H9 (cell line): Measurements from ENCODE around the gene PERCC1. TPM values are rescaled to one million over a fixed set of nuclear protein-coding genes. Genes with fewer than 3 reads are reported as not detected.

Source experiments
- DNase-seq: peaks from one replicate; pipeline ENCODE4 v3.0.0-alpha.2; 2017
- H2AFZ ChIP-seq: one replicate; pipeline ENCODE4 v1.6.1; 2013; ENCODE audit warnings: mild to moderate bottlenecking, low read length, control low read depth, moderate library complexity
- H2AK5ac ChIP-seq: 2 replicates; pipeline ENCODE4 v1.6.1; 2013; ENCODE audit warnings: low read length, control low read depth, mixed read lengths; ENCODE audit not compliant: insufficient read length
- H2BK120ac ChIP-seq: one replicate; pipeline ENCODE4 v1.6.1; 2013; ENCODE audit warnings: low read depth, mild to moderate bottlenecking, low read length, control low read depth, inconsistent platforms; ENCODE audit not compliant: poor library complexity, severe bottlenecking
- H2BK12ac ChIP-seq: 2 replicates; pipeline ENCODE4 v1.6.1; 2013; ENCODE audit warnings: low read length, control low read depth, mixed read lengths, low read depth; ENCODE audit not compliant: insufficient read length
- H2BK15ac ChIP-seq: 2 replicates; pipeline ENCODE4 v1.6.1; 2013; ENCODE audit warnings: low read depth, low read length, control low read depth
- H2BK20ac ChIP-seq: one replicate; pipeline ENCODE4 v1.6.1; 2013; ENCODE audit warnings: low read depth, mild to moderate bottlenecking, low read length, control low read depth, inconsistent platforms; ENCODE audit not compliant: poor library complexity, severe bottlenecking
- H2BK5ac ChIP-seq: 2 replicates; pipeline ENCODE4 v1.6.1; 2013; ENCODE audit warnings: low read length, control low read depth, mixed read lengths; ENCODE audit not compliant: insufficient read length
- H3K14ac ChIP-seq: 2 replicates; pipeline ENCODE4 v1.6.1; 2013; ENCODE audit warnings: low read length, control low read depth; ENCODE audit not compliant: insufficient read depth
- H3K18ac ChIP-seq: 2 replicates; pipeline ENCODE4 v1.6.1; 2013; ENCODE audit warnings: low read depth, mild to moderate bottlenecking, mixed read lengths, low read length, control low read depth; ENCODE audit not compliant: insufficient read length
- H3K23ac ChIP-seq: 2 replicates; pipeline ENCODE4 v1.6.1; 2013; ENCODE audit warnings: low read length, control low read depth, mixed read lengths, low read depth; ENCODE audit not compliant: insufficient read length
- H3K23me2 ChIP-seq: 2 replicates; pipeline ENCODE4 v1.6.1; 2013; ENCODE audit warnings: low read depth, mild to moderate bottlenecking, mixed read lengths, low read length, control low read depth; ENCODE audit not compliant: insufficient read length, poor library complexity, severe bottlenecking
- H3K27ac ChIP-seq: 2 replicates; pipeline ENCODE4 v1.5.1; 2013; ENCODE audit warnings: low read length, control low read depth, mixed read lengths, low read depth; ENCODE audit not compliant: insufficient read length
- H3K27me3 ChIP-seq: 2 replicates; pipeline ENCODE4 v1.6.1; 2013; ENCODE audit warnings: low read length, control low read depth, inconsistent platforms; ENCODE audit not compliant: insufficient read depth
- H3K4ac ChIP-seq: 2 replicates; pipeline ENCODE4 v1.6.1; 2013; ENCODE audit warnings: low read depth, mild to moderate bottlenecking, control low read depth, inconsistent platforms, low read length, moderate library complexity
- H3K4me1 ChIP-seq: 2 replicates; pipeline ENCODE4 v1.6.1; 2013; ENCODE audit warnings: low read length, control low read depth, inconsistent platforms; ENCODE audit not compliant: insufficient read depth
- H3K4me2 ChIP-seq: 2 replicates; pipeline ENCODE4 v1.6.1; 2013; ENCODE audit warnings: low read length, control low read depth, mixed read lengths; ENCODE audit not compliant: insufficient read length, insufficient read depth
- H3K56ac ChIP-seq: 2 replicates; pipeline ENCODE4 v1.6.1; 2013; ENCODE audit warnings: low read depth, mild to moderate bottlenecking, mixed read lengths, low read length, control low read depth; ENCODE audit not compliant: insufficient read length
- H3K79me1 ChIP-seq: 2 replicates; pipeline ENCODE4 v1.6.1; 2013; ENCODE audit warnings: low read depth, mild to moderate bottlenecking, moderate library complexity, low read length, control low read depth, inconsistent platforms; ENCODE audit not compliant: insufficient read depth, poor library complexity, severe bottlenecking
- H3K79me2 ChIP-seq: 2 replicates; pipeline ENCODE4 v1.6.1; 2013; ENCODE audit warnings: low read length, control low read depth, inconsistent platforms; ENCODE audit not compliant: insufficient read depth
- H3K9ac ChIP-seq: 2 replicates; pipeline ENCODE4 v1.6.1; 2013; ENCODE audit warnings: low read length, control low read depth, mixed read lengths; ENCODE audit not compliant: insufficient read length; ENCODE audit errors: extremely low read depth
- H3K9me3 ChIP-seq: one replicate; pipeline ENCODE4 v1.6.1; 2013; ENCODE audit warnings: low read depth, low read length, inconsistent platforms; ENCODE audit not compliant: control insufficient read depth
- H3T11ph ChIP-seq: one replicate; pipeline ENCODE4 v1.6.1; 2013; ENCODE audit warnings: mild to moderate bottlenecking, low read length, control low read depth, inconsistent platforms
- H4K20me1 ChIP-seq: one replicate; pipeline ENCODE4 v1.6.1; 2013; ENCODE audit not compliant: control insufficient read depth, insufficient read length, insufficient read depth
- H4K5ac ChIP-seq: 2 replicates; pipeline ENCODE4 v1.6.1; 2013; ENCODE audit warnings: low read depth, mild to moderate bottlenecking, mixed read lengths, low read length, control low read depth; ENCODE audit not compliant: insufficient read length
- H4K8ac ChIP-seq: replicated peaks from 2 replicates; pipeline ENCODE4 v1.6.1; 2013; ENCODE audit warnings: low read length, control low read depth, mixed read lengths, low read depth; ENCODE audit not compliant: insufficient read length
- H4K91ac ChIP-seq: 2 replicates; pipeline ENCODE4 v1.6.1; 2013; ENCODE audit warnings: low read depth, mild to moderate bottlenecking, moderate library complexity, mixed read lengths, low read length, control low read depth; ENCODE audit not compliant: insufficient read length
- H3K27ac Mint-ChIP-seq, 3 experiments: 2 replicates in 2 of 3; 3 replicates in 1 of 3; pipeline ENCODE4 v1.8.0; 2020 to 2021; ENCODE audit warnings: mixed read lengths in 3 of 3, mild to moderate bottlenecking in 1 of 3, moderate library complexity in 1 of 3
- H3K27me3 Mint-ChIP-seq: 2 replicates; pipeline ENCODE4 v1.8.0; 2021; ENCODE audit warnings: low read depth, mild to moderate bottlenecking, moderate library complexity, mixed read lengths
- H3K36me3 Mint-ChIP-seq, 3 experiments: 2 replicates in 2 of 3; 3 replicates in 1 of 3; pipeline ENCODE4 v1.8.0; 2020 to 2021; ENCODE audit warnings: low read depth in 3 of 3, mixed read lengths in 3 of 3; ENCODE audit not compliant: insufficient read depth in 1 of 3
- H3K4me1 Mint-ChIP-seq, 2 experiments: 2 replicates each; pipeline ENCODE4 v1.8.0; 2020; ENCODE audit warnings: mixed read lengths in 2 of 2
- H3K4me3 Mint-ChIP-seq, 2 experiments: 2 replicates in 1 of 2; 3 replicates in 1 of 2; pipeline ENCODE4 v1.8.0; 2020 to 2021; ENCODE audit warnings: mild to moderate bottlenecking in 2 of 2, mixed read lengths in 2 of 2, moderate library complexity in 1 of 2
- H3K9me3 Mint-ChIP-seq, 2 experiments: 2 replicates in 1 of 2; 3 replicates in 1 of 2; pipeline ENCODE4 v1.8.0; 2020; ENCODE audit warnings: mild to moderate bottlenecking in 2 of 2, mixed read lengths in 2 of 2, moderate library complexity in 1 of 2
- WGBS: extraction: QIAGEN DNeasy Blood & Tissue Kit; methylation state at CpG from one replicate; pipeline ENCODE4 v1.1.7; 2013; ENCODE audit warnings: missing lambda C conversion rate, low lambda C conversion rate, mixed read lengths; ENCODE audit not compliant: insufficient read length; ENCODE audit errors: extremely low coverage; 5-methylcytosine and 5-hydroxymethylcytosine counted together
- total RNA-seq: library from RNA; stranded (reverse); gene quantifications from 2 replicates; pipeline ENCODE4 v1.2.1, GENCODE V29; 2021
- TF ChIP-seq, protein P1 (sequence below): fragments of 200-600 bp; sonication (generic); conservative IDR thresholded peaks from 3 replicates; pipeline ENCODE4 v1.8.0; 2021; ENCODE audit warnings: antibody characterized with exemption, mild to moderate bottlenecking

Gene PERCC1
- total RNA-seq, 1 experiment from 2014 or later, result not detected

DNA sequence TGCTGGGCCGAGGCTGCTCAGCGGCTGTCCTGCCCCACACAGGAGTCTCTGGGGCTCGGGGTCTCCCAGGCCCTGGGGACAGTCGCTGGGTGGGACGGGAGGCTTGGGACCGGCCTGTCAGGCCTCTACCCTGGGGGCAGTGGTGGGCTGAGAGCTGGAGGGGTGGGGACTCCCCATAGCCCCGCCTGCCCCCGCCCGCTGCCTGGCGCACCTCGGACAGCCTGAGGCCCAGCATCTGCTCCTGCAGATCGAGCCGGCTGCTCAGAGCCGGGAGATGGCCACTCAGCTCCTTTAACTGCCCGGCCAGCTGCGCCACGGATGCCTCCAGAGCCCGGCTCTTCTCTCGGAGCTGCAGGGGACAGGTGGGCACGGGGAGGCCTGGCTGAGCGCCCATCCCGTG lies 6.7 kb downstream of the PERCC1 start:
- Histone ChIP-seq H2BK15ac (no peak overlapping the region), H3K4me1 (no peaks in the 10 kb centered on the region), H3K9ac (no peak overlapping the region), H3K9me3 (no peaks in the 10 kb centered on the region), H4K20me1 (no peaks in the 10 kb centered on the region), H3K56ac (no peak overlapping the region), H3K23ac (no peak overlapping the region), H3K79me2 (no peaks in the 10 kb centered on the region), H3K18ac (no peak overlapping the region), H3K14ac (no peak overlapping the region), H3K79me1 (no peaks in the 10 kb centered on the region), H2AK5ac (no peak overlapping the region), H2BK5ac (no peak overlapping the region), H2BK12ac (no peak overlapping the region), H3K27ac (no peak overlapping the region), H4K91ac (no peak overlapping the region), H2AFZ (no peak overlapping the region), H4K8ac (no peak overlapping the region), H2BK20ac (no peak overlapping the region), H2BK120ac (no peak overlapping the region), H3T11ph (no peak overlapping the region), H4K5ac (no peak overlapping the region), H3K4me2 (no peak overlapping the region), H3K4ac (no peak overlapping the region), H3K23me2 (no peaks in the 10 kb centered on the region), H3K27me3 (no peaks in the 10 kb centered on the region)
- no peak for DNase-seq
- Mint-ChIP-seq H3K4me1 (no peaks in the 10 kb centered on the region; a peak in 1 of 4 replicates), H3K4me3 (no peak overlapping the region), H3K27me3 (no peaks in the 10 kb centered on the region), H3K36me3 (no peaks in the 10 kb centered on the region), H3K27ac (no peak overlapping the region), H3K9me3 (no peaks in the 10 kb centered on the region)
- TF ChIP-seq, protein P1, sequence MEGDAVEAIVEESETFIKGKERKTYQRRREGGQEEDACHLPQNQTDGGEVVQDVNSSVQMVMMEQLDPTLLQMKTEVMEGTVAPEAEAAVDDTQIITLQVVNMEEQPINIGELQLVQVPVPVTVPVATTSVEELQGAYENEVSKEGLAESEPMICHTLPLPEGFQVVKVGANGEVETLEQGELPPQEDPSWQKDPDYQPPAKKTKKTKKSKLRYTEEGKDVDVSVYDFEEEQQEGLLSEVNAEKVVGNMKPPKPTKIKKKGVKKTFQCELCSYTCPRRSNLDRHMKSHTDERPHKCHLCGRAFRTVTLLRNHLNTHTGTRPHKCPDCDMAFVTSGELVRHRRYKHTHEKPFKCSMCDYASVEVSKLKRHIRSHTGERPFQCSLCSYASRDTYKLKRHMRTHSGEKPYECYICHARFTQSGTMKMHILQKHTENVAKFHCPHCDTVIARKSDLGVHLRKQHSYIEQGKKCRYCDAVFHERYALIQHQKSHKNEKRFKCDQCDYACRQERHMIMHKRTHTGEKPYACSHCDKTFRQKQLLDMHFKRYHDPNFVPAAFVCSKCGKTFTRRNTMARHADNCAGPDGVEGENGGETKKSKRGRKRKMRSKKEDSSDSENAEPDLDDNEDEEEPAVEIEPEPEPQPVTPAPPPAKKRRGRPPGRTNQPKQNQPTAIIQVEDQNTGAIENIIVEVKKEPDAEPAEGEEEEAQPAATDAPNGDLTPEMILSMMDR, result no peak
- no CpG with 5 or more reads among the region's 22 CpGs for WGBS
